ENCODE data around the gene TRPV6.

DNA sequence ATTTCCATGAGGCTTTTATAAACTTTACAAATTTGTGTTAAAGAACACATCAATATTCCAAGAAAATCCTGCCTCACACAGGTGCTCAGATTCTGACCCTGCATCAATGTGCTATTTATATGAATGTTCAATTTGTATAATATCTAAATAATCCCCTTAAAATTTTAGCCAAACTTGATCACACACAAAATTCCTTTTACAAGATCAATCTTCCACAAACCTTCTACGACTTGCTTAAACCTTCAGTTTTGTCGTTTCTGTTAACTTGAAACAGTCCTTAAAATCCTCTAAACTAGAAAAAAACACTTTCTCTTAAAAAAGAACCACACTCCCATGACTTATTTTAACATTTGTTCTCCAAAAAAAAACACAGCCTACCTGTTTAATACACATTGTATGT lies 20.2 kb upstream of the TRPV6 start:
- no peak for TF ChIP-seq POLR2AphosphoS5 (IDR thresholded peaks at IDR 0.05; ENCODE audit: low read depth, low read length)
- no peak for TF ChIP-seq TAF1 (IDR thresholded peaks at IDR 0.05; ENCODE audit: borderline replicate concordance, insufficient read depth, low read length)
- TF ChIP-seq, protein P1, sequence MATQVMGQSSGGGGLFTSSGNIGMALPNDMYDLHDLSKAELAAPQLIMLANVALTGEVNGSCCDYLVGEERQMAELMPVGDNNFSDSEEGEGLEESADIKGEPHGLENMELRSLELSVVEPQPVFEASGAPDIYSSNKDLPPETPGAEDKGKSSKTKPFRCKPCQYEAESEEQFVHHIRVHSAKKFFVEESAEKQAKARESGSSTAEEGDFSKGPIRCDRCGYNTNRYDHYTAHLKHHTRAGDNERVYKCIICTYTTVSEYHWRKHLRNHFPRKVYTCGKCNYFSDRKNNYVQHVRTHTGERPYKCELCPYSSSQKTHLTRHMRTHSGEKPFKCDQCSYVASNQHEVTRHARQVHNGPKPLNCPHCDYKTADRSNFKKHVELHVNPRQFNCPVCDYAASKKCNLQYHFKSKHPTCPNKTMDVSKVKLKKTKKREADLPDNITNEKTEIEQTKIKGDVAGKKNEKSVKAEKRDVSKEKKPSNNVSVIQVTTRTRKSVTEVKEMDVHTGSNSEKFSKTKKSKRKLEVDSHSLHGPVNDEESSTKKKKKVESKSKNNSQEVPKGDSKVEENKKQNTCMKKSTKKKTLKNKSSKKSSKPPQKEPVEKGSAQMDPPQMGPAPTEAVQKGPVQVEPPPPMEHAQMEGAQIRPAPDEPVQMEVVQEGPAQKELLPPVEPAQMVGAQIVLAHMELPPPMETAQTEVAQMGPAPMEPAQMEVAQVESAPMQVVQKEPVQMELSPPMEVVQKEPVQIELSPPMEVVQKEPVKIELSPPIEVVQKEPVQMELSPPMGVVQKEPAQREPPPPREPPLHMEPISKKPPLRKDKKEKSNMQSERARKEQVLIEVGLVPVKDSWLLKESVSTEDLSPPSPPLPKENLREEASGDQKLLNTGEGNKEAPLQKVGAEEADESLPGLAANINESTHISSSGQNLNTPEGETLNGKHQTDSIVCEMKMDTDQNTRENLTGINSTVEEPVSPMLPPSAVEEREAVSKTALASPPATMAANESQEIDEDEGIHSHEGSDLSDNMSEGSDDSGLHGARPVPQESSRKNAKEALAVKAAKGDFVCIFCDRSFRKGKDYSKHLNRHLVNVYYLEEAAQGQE (IDR thresholded peaks at IDR 0.05; ENCODE audit: insufficient read depth in 1 of 2, low read depth in 2 of 2, low read length in 2 of 2) = no peak

All from PFSK-1 (cell line).